Measurements from ENCODE around the gene EPHA3.

GRCh38 chr3:89504432-89504831 lies 397.0 kb downstream of the EPHA3 start:
- no peak for TF ChIP-seq POLR2A (IDR thresholded peaks at IDR 0.05; ENCODE audit: extremely low read depth, insufficient read length)
- TF ChIP-seq, protein P1, sequence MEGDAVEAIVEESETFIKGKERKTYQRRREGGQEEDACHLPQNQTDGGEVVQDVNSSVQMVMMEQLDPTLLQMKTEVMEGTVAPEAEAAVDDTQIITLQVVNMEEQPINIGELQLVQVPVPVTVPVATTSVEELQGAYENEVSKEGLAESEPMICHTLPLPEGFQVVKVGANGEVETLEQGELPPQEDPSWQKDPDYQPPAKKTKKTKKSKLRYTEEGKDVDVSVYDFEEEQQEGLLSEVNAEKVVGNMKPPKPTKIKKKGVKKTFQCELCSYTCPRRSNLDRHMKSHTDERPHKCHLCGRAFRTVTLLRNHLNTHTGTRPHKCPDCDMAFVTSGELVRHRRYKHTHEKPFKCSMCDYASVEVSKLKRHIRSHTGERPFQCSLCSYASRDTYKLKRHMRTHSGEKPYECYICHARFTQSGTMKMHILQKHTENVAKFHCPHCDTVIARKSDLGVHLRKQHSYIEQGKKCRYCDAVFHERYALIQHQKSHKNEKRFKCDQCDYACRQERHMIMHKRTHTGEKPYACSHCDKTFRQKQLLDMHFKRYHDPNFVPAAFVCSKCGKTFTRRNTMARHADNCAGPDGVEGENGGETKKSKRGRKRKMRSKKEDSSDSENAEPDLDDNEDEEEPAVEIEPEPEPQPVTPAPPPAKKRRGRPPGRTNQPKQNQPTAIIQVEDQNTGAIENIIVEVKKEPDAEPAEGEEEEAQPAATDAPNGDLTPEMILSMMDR (IDR thresholded peaks at IDR 0.05; ENCODE audit: low read depth, low read length) = no peak
